Hepatocyte (in vitro differentiated cells): ENCODE data around the gene RARA. TPM values are rescaled to one million over a fixed set of nuclear protein-coding genes. Genes with fewer than 3 reads are reported as not detected.
A peak's percentile ranks its signal among the peaks of the same experiment; 100 is the strongest.

ENCODE experiments used
- DNase-seq: peaks from one replicate; pipeline ENCODE4 v3.0.0-alpha.2; 2016; ENCODE audit warnings: low spot score
- H2AFZ ChIP-seq: fragments of 200-600 bp; sonication (generic); 2 replicates; pipeline ENCODE4 v1.6.0; 2016; ENCODE audit warnings: antibody characterized with exemption, mild to moderate bottlenecking
- H3K27ac ChIP-seq: fragments of 200-600 bp; sonication (generic); 2 replicates; pipeline ENCODE4 v1.5.1; 2016; ENCODE audit warnings: mild to moderate bottlenecking
- H3K27me3 ChIP-seq: fragments of 200-600 bp; sonication (generic); 2 replicates; pipeline ENCODE4 v1.6.1; 2016
- H3K36me3 ChIP-seq: fragments of 200-600 bp; sonication (generic); replicated peaks from 2 replicates; pipeline ENCODE4 v1.5.1; 2016; ENCODE audit warnings: low read depth; ENCODE audit not compliant: insufficient read depth
- H3K4me1 ChIP-seq: fragments of 200-600 bp; sonication (generic); 2 replicates; pipeline ENCODE4 v1.5.1; 2016; ENCODE audit warnings: mild to moderate bottlenecking, moderate library complexity; ENCODE audit not compliant: insufficient read depth
- H3K4me2 ChIP-seq: fragments of 200-600 bp; sonication (generic); 2 replicates; pipeline ENCODE4 v1.6.0; 2016
- H3K4me3 ChIP-seq: fragments of 200-600 bp; sonication (generic); 2 replicates; pipeline ENCODE4 v1.5.1; 2016; ENCODE audit warnings: mild to moderate bottlenecking
- H3K79me2 ChIP-seq: fragments of 200-600 bp; sonication (generic); 2 replicates; pipeline ENCODE4 v1.6.0; 2017; ENCODE audit warnings: mild to moderate bottlenecking
- H3K9me2 ChIP-seq: fragments of 200-600 bp; sonication (generic); replicated peaks from 2 replicates; pipeline ENCODE4 v1.6.0; 2017; ENCODE audit warnings: mild to moderate bottlenecking; ENCODE audit not compliant: insufficient read depth
- H3K9me3 ChIP-seq: fragments of 200-600 bp; sonication (generic); 2 replicates; pipeline ENCODE4 v1.5.1; 2016; ENCODE audit warnings: low read depth, mild to moderate bottlenecking
- H4K20me1 ChIP-seq: fragments of 200-600 bp; sonication (generic); 2 replicates; pipeline ENCODE4 v1.6.0; 2016; ENCODE audit warnings: mild to moderate bottlenecking; ENCODE audit not compliant: insufficient read depth, poor library complexity, severe bottlenecking
- CTCF ChIP-seq: fragments of 200-600 bp; sonication (generic); IDR thresholded peaks from 2 replicates; pipeline ENCODE4 v1.5.1; 2016; ENCODE audit warnings: antibody characterized with exemption, mild to moderate bottlenecking; ENCODE audit not compliant: poor library complexity
- EZH2 ChIP-seq: fragments of 200-600 bp; sonication (generic); IDR thresholded peaks from 2 replicates; pipeline ENCODE4 v1.6.1; 2016; ENCODE audit warnings: antibody characterized with exemption, mild to moderate bottlenecking, borderline replicate concordance
- EZH2phosphoT487 ChIP-seq: fragments of 200-600 bp; sonication (generic); IDR thresholded peaks from one replicate; pipeline ENCODE4 v1.6.1; 2018; ENCODE audit warnings: antibody characterized with exemption, mild to moderate bottlenecking, low read depth, moderate library complexity; ENCODE audit not compliant: unreplicated experiment, severe bottlenecking
- WGBS: methylation state at CpG from one replicate; pipeline ENCODE4 v1.1.6; 2016; ENCODE audit warnings: low lambda C conversion rate; ENCODE audit errors: missing lambda C conversion rate; 5-methylcytosine and 5-hydroxymethylcytosine counted together
- polyA plus RNA-seq: library from polyadenylated mRNA; unstranded; fragments of >200 nt; fragmentation: Nextera tagmentation; extraction: Ambion mirVana; gene quantifications from 2 replicates; pipeline ENCODE4 v1.2.1, GENCODE V29; 2016
- total RNA-seq: library from RNA; depleted of rRNA; stranded (reverse); fragments of >200 nt; gene quantifications from 2 replicates; pipeline ENCODE4 v1.2.3, GENCODE V29; 2014

The RARA gene
- total and polyA plus RNA-seq, 2 experiments from 2014 or later: 30.0 to 33.1 TPM

DNA sequence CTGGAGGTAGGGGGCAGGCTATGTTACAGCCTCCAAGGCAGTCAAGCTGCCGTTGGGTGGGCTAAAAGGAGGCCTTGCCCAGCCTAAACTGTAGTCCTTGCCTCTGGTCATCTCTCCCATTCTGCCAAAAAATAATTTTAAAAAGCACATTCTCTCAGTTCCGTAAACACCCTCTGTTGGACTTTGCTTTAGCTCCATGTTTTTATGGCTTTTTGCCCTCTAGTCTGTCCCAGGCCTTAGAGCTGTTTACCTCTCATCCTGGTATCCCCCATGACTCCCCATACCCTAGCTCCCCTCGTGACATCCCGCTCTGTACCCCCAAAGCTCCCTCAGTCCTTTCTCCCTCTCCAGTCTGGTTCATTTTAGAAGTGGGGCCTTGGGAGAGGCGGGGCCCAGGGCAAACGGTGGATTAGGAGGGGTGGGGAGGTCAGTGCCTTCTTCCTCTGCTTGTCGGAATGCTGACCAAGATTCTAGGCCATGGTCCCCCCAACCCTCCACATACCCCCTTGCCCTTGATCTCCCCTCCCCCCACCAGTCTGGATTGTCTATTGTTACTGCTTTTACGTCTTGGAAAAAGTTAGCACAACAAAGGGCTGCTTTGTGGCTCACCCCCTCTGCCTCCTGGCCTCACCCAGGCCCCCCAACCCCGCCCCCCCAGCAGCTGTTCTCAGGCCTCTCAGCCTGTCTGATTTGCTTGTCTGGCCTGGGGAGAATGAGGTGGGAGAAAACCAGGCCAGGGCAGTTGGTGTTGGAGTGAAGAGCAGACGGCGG is 37.2 kb downstream of the RARA start:
- no peaks in the 10 kb centered on the region for H3K9me2 ChIP-seq
- H3K79me2 ChIP-seq: peaks cover 93% of the 10 kb centered on the region
- no peak for DNase-seq
- no peak overlapping the region for H3K4me3 ChIP-seq
- peaks cover 46% of the 10 kb centered on the region for H4K20me1 ChIP-seq
- peak overlapping the region; percentile 96 for H3K4me2 ChIP-seq
- H3K27ac ChIP-seq: peak overlapping the region; percentile 99
- no peak overlapping the region for H2AFZ ChIP-seq
- H3K27me3 ChIP-seq: no peaks in the 10 kb centered on the region
- TF ChIP-seq EZH2 (no peak), CTCF (no peak), EZH2phosphoT487 (no peak)
- no peaks in the 10 kb centered on the region for H3K36me3 ChIP-seq
- H3K4me1 ChIP-seq: peaks cover 63% of the 10 kb centered on the region
- H3K9me3 ChIP-seq: no peaks in the 10 kb centered on the region
- WGBS: 38% methylated on average over 11 of the region's 11 CpGs

DNA sequence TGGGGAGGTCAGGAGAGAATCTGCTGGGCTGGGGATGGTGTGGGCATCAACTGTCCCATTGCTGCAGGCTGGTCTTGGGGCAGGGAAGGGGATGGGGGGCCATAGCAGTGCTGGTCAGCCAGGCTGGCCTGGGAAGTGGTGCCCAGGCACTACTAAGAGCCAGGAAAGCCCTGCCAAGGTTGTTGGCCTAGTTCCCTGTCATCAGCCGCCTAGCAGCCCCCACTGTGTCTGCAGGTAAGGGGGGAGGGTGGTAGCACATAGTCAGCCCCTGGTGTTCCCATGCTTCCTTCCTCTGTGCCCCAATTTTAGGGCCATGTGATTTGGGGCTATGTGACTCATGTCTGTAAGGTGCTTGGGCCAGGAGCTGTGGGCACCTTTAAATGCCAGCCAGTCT is 37.8 kb downstream of the RARA start:
- TF ChIP-seq EZH2 (no peak), EZH2phosphoT487 (no peak), CTCF (no peak)
- Histone ChIP-seq H3K36me3 (no peaks in the 10 kb centered on the region), H3K79me2 (peaks cover 88% of the 10 kb centered on the region), H2AFZ (no peak overlapping the region), H3K9me3 (no peaks in the 10 kb centered on the region), H3K4me3 (no peak overlapping the region), H4K20me1 (peaks cover 46% of the 10 kb centered on the region), H3K27ac (peak overlapping the region; percentile 99), H3K4me1 (peaks cover 68% of the 10 kb centered on the region), H3K27me3 (no peaks in the 10 kb centered on the region), H3K9me2 (no peaks in the 10 kb centered on the region), H3K4me2 (peak overlapping the region; percentile 96)
- no peak for DNase-seq
- WGBS: 91% methylated on average over 1 of the region's 1 CpG

DNA sequence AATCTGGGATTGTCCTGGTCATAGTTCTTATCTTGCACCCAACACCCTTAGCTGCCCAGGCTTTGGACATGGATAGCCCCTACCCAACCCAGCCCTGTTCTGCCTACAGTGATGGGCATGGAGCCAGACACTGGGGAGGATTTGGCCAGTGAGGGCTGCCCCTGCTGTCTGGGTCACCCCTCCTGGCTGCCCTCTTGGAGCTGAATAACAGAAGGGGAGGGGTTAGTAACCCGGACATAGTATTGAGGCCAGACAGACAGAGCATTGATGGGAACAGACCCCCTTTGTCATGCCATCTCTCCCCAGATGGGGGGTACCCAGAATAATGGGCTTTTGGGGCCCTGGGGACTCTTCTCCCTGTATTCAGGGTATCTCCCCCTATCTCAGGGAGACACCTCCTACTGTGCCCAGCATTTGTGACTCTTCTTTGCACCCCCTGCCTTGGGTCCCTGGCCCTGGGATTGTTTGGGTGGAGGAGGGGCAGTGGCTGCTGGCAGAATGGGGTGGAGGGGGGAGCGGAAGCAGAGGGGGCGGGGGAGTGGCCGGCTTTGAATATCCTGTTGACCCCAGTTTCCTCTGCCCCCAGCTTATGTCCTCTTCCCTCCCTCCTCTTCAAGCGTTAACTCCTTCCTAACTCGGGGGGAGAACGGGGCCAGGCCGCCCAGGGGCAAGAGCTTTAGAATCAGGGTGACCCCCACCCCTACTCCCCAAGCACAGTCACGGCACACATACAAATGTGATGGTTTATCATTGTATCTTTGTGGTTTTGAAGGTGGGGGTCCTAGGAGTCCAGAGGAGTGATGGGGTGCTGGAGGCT is 38.5 kb downstream of the RARA start:
- H4K20me1 ChIP-seq: peaks cover 46% of the 10 kb centered on the region

More for the DNA sequence above, 38.5 kb downstream of the RARA start:
- Histone ChIP-seq H2AFZ (no peak overlapping the region), H3K4me2 (peak overlapping the region; percentile 96), H3K9me3 (no peaks in the 10 kb centered on the region), H3K4me3 (no peak overlapping the region), H3K27ac (peak overlapping the region; percentile 99), H3K27me3 (no peaks in the 10 kb centered on the region), H3K36me3 (no peaks in the 10 kb centered on the region), H3K9me2 (no peaks in the 10 kb centered on the region), H3K4me1 (peaks cover 74% of the 10 kb centered on the region), H3K79me2 (peaks cover 82% of the 10 kb centered on the region)
- WGBS: 66% methylated on average over 7 of the region's 9 CpGs
- no peak for DNase-seq
- TF ChIP-seq EZH2 (no peak), EZH2phosphoT487 (no peak), CTCF (no peak)
